Keratinocyte (primary cell): ENCODE results near the gene UQCC3. TPM values are rescaled to one million over a fixed set of nuclear protein-coding genes. Genes with fewer than 3 reads are reported as not detected.

ENCODE experiments used
- DNase-seq: peaks from one replicate; pipeline ENCODE4 v3.0.0-alpha.2; 2011; ENCODE audit warnings: low read depth, missing footprints, low spot score
- FAIRE-seq: peaks from 2 replicates; lab custom pipeline; 2011; peaks lifted over from hg19 to GRCh38; lab: Jason Lieb, UNC
- H2AFZ ChIP-seq: 2 replicates; pipeline ENCODE4 v1.6.0; 2012; ENCODE audit warnings: low read length, control low read depth, inconsistent platforms; ENCODE audit not compliant: control insufficient read depth
- H3K27ac ChIP-seq: 2 replicates; pipeline ENCODE4 v1.5.1; 2011; ENCODE audit warnings: low read length; ENCODE audit not compliant: control insufficient read depth, insufficient read depth
- H3K27me3 ChIP-seq: 3 replicates; pipeline ENCODE4 v1.6.0; 2011; ENCODE audit warnings: low read length; ENCODE audit not compliant: control insufficient read depth, insufficient read depth; ENCODE audit errors: extremely low read depth
- H3K36me3 ChIP-seq, 2 experiments: 2 replicates in 1 of 2; 3 replicates in 1 of 2; pipeline ENCODE4 v1.5.1; 2011; ENCODE audit warnings: low read length in 2 of 2, mild to moderate bottlenecking in 1 of 2; ENCODE audit not compliant: control insufficient read depth in 2 of 2, insufficient read depth in 2 of 2; ENCODE audit errors: extremely low read depth in 1 of 2
- H3K4me1 ChIP-seq: 3 replicates; pipeline ENCODE4 v1.5.1; 2011; ENCODE audit warnings: low read length; ENCODE audit not compliant: control insufficient read depth, insufficient read depth; ENCODE audit errors: extremely low read depth
- H3K4me2 ChIP-seq: 3 replicates; pipeline ENCODE4 v1.6.0; 2011; ENCODE audit warnings: low read depth, low read length; ENCODE audit not compliant: control insufficient read depth, insufficient read depth; ENCODE audit errors: extremely low read depth
- H3K4me3 ChIP-seq, 3 experiments: fragments of 200-600 bp in 1 of 3; sonication (generic) in 1 of 3; 2 replicates in 2 of 3; 3 replicates in 1 of 3; pipeline ENCODE4 v1.5.1; 2011 to 2016; ENCODE audit warnings: low read length in 3 of 3, mild to moderate bottlenecking in 3 of 3, control low read depth in 2 of 3, inconsistent platforms in 1 of 3, low read depth in 1 of 3, mixed read lengths in 1 of 3, mixed run types in 1 of 3, moderate library complexity in 1 of 3; ENCODE audit not compliant: control insufficient read depth in 2 of 3, insufficient read depth in 2 of 3; ENCODE audit errors: extremely low read depth in 1 of 3
- H3K79me2 ChIP-seq: 2 replicates; pipeline ENCODE4 v1.6.0; 2012; ENCODE audit warnings: low read length; ENCODE audit not compliant: control insufficient read depth, insufficient read depth
- H3K9ac ChIP-seq: 3 replicates; pipeline ENCODE4 v1.6.0; 2011; ENCODE audit warnings: low read length; ENCODE audit not compliant: control insufficient read depth, insufficient read depth; ENCODE audit errors: extremely low read depth
- H3K9me1 ChIP-seq: 3 replicates; pipeline ENCODE4 v1.6.0; 2011; ENCODE audit warnings: low read length; ENCODE audit not compliant: control insufficient read depth, insufficient read depth; ENCODE audit errors: extremely low read depth
- H3K9me3 ChIP-seq: 2 replicates; pipeline ENCODE4 v1.5.1; 2012; ENCODE audit warnings: low read depth, low read length; ENCODE audit not compliant: control insufficient read depth
- H4K20me1 ChIP-seq: 3 replicates; pipeline ENCODE4 v1.6.0; 2011; ENCODE audit warnings: low read length; ENCODE audit not compliant: control insufficient read depth, insufficient read depth; ENCODE audit errors: extremely low read depth
- CTCF ChIP-seq, 3 experiments: IDR thresholded peaks in 1 of 3; conservative IDR thresholded peaks in 1 of 3; optimal IDR thresholded peaks in 1 of 3; 2 replicates in 2 of 3; 3 replicates in 1 of 3; pipeline versions ENCODE3 to v1.5.1; 2011; ENCODE audit warnings: low read length in 3 of 3, mild to moderate bottlenecking in 3 of 3, moderate library complexity in 2 of 3, control low read depth in 1 of 3, inconsistent platforms in 1 of 3; ENCODE audit not compliant: insufficient read depth in 2 of 3; ENCODE audit errors: extremely low read depth in 1 of 3
- EZH2 ChIP-seq: IDR thresholded peaks from one replicate; pipeline ENCODE4 v1.6.1; 2012; ENCODE audit warnings: inconsistent platforms, mild to moderate bottlenecking, low read length, moderate library complexity
- dilution Hi-C: fragments of 300-500 bp; cut with MboI; formaldehyde crosslinking; loops from one replicate; pipeline ENCODE4 v1.7.0; 2020; ENCODE audit warnings: low sequenced_read_pairs; ENCODE audit not compliant: extremely low pct_ligation_motif_present
- polyA plus RNA-seq, 5 experiments: library from polyadenylated mRNA; depleted of rRNA in 3 of 5; stranded (reverse) in 3 of 5; stranded (forward) in 1 of 5; unstranded in 1 of 5; fragments of >200 nt; gene quantifications; 1 replicate in 1 of 5; 2 replicates in 3 of 5; 3 replicates in 1 of 5; pipeline versions ENCODE4 v1.2.1 to v1.2.3, GENCODE V29; 2011 to 2012; ENCODE audit warnings: missing spikeins in 2 of 5, low read depth in 1 of 5, low replicate concordance in 1 of 5

UQCC3 gene
- polyA plus RNA-seq, 1 donor (not counting 4 experiments of a cell fraction or from before 2014, with no cell fraction given), result 8.6 TPM

- H3K9ac ChIP-seq, result no peak overlapping the region
- peaks cover 14 to 30% of the 10 kb centered on the region in 2 experiments for H3K36me3 ChIP-seq
- dilution Hi-C loops, result no loop called here
- no peak for DNase-seq
- H3K27ac ChIP-seq, result no peak overlapping the region
- peak overlapping the region in 1 of 3 experiments; percentile 0 for H3K4me3 ChIP-seq
- H3K27me3 ChIP-seq, result no peaks in the 10 kb centered on the region
- H3K4me2 ChIP-seq, result peak overlapping the region; percentile 48
- FAIRE-seq, result no peak
- peaks cover 29% of the 10 kb centered on the region for H3K4me1 ChIP-seq
- H4K20me1 ChIP-seq, result peaks cover 4% of the 10 kb centered on the region
- TF ChIP-seq EZH2 (no peak), CTCF (optimal IDR thresholded peaks at IDR 0.05 in 1 of 3, IDR thresholded peaks at IDR 0.05 in 1 of 3, conservative IDR thresholded peaks at IDR 0.05 in 1 of 3; ENCODE audit: extremely low read depth in 1 of 3, insufficient read depth in 2 of 3, low read length in 3 of 3) (no peak)
- H2AFZ ChIP-seq, result no peak overlapping the region
- peaks cover 53% of the 10 kb centered on the region for H3K79me2 ChIP-seq
- H3K9me1 ChIP-seq, result no peaks in the 10 kb centered on the region
- H3K9me3 ChIP-seq, result no peaks in the 10 kb centered on the region
Measured at GRCh38 chr11:62669420-62670161, 1.9 kb upstream of the UQCC3 start.

GRCh38 chr11:62671236-62671607, 251 bp upstream of the UQCC3 start:
- Histone ChIP-seq H3K79me2 (peaks cover 40% of the 10 kb centered on the region), H4K20me1 (peaks cover 4% of the 10 kb centered on the region), H3K4me1 (peaks cover 26% of the 10 kb centered on the region), H2AFZ (peak overlapping the region; percentile 96), H3K9ac (peak overlapping the region; percentile 93), H3K4me3 (peak overlapping the region; percentile 79 to 93 (median 91)), H3K9me1 (no peaks in the 10 kb centered on the region), H3K9me3 (no peaks in the 10 kb centered on the region), H3K27ac (peak overlapping the region; percentile 88), H3K27me3 (no peaks in the 10 kb centered on the region), H3K4me2 (peak overlapping the region; percentile 81), H3K36me3 (peaks cover 15 to 26% of the 10 kb centered on the region in 2 experiments)
- FAIRE-seq (no peak), DNase-seq (no peak)
- dilution Hi-C loops, result no loop called here
- TF ChIP-seq EZH2 (no peak), CTCF (optimal IDR thresholded peaks at IDR 0.05 in 1 of 3, IDR thresholded peaks at IDR 0.05 in 1 of 3, conservative IDR thresholded peaks at IDR 0.05 in 1 of 3; ENCODE audit: extremely low read depth in 1 of 3, insufficient read depth in 2 of 3, low read length in 3 of 3) (no peak)
